GM10266 (cell line): ENCODE results near the gene LDB3.

ENCODE experiments used
- DNase-seq: peaks from one replicate; pipeline ENCODE4 v3.0.0; 2012; ENCODE audit errors: extremely low spot score
- CTCF ChIP-seq: IDR thresholded peaks from 2 replicates; pipeline ENCODE4 v1.5.1; 2012; ENCODE audit warnings: mild to moderate bottlenecking, low read depth; ENCODE audit not compliant: control insufficient read depth, insufficient read depth; ENCODE audit errors: missing control alignments

Gene LDB3

GRCh38 chr10:86673216-86673826 lies 5.0 kb downstream of the LDB3 start:
- no peak for DNase-seq
- TF ChIP-seq CTCF, result no peak

- no peak for DNase-seq
- TF ChIP-seq CTCF, result no peak
Measured at GRCh38 chr10:86673827-86674581, 5.7 kb downstream of the LDB3 start.

- no peak for TF ChIP-seq CTCF
- DNase-seq, result no peak
Measured at GRCh38 chr10:86674912-86675311, 6.6 kb downstream of the LDB3 start.

GRCh38 chr10:86677374-86677773 lies 9.1 kb downstream of the LDB3 start:
- DNase-seq, result no peak
- TF ChIP-seq CTCF, result no peak

- DNase-seq, result peak; percentile 42
- TF ChIP-seq CTCF, result no peak
Measured at GRCh38 chr10:86678999-86679792, 10.9 kb downstream of the LDB3 start.

GRCh38 chr10:86681047-86681446 lies 12.7 kb downstream of the LDB3 start:
- TF ChIP-seq CTCF, result no peak
- no peak for DNase-seq
